ENCODE data around the gene PROKR2. TPM values are rescaled to one million over a fixed set of nuclear protein-coding genes. Genes with fewer than 3 reads are reported as not detected.

The PROKR2 gene
- total RNA-seq, 1 donor from 2014 or later, result not detected

GRCh38 chr20:5267092-5267491 is 49.7 kb downstream of the PROKR2 start:
- H3K27ac Mint-ChIP-seq (ENCODE audit: unreplicated experiment), result no peak overlapping the region
- no peaks in the 10 kb centered on the region for H3K36me3 Mint-ChIP-seq (ENCODE audit: low read depth)
- no peak overlapping the region for H3K4me3 Mint-ChIP-seq
- DNase-seq (ENCODE audit: low read depth, low spot score), result no peak
- no peak for TF ChIP-seq CTCF (conservative IDR thresholded peaks at IDR 0.05)
- peaks cover 70% of the 10 kb centered on the region for H3K27me3 Mint-ChIP-seq (ENCODE audit: low read depth)
- H3K4me1 Mint-ChIP-seq, result no peaks in the 10 kb centered on the region
- H3K9me3 Mint-ChIP-seq, result no peaks in the 10 kb centered on the region

Other genes with a start within 250 kb of the PROKR2 start
- 74.8 and 76.8 TPM in 2 replicates for gene TMEM230, start 203.9 kb downstream of the PROKR2 start, total RNA-seq
- 314 and 316 TPM in 2 replicates for gene PCNA, start 197.0 kb downstream of the PROKR2 start, total RNA-seq
- 55.7 and 56.3 TPM in 2 replicates for gene CDS2, start 189.9 kb downstream of the PROKR2 start, total RNA-seq

Data from neural crest cell (in vitro differentiated cells).